GM18520 (cell line): Measurements from ENCODE around the gene SLC6A6.

Experiments
- ATAC-seq: cut with Tn5 transposase; IDR thresholded peaks from one replicate; pipeline ENCODE4 v1.9.1; 2021; ENCODE audit not compliant: unreplicated experiment

Gene SLC6A6

GRCh38 chr3:14481646-14482036, 79.2 kb downstream of the SLC6A6 start:
- ATAC-seq: no peak

GRCh38 chr3:14482271-14482721, 79.9 kb downstream of the SLC6A6 start:
- ATAC-seq: no peak

- no peak for ATAC-seq
These were observed 80.9 kb downstream of the SLC6A6 start for GRCh38 chr3:14483286-14483685.

GRCh38 chr3:14484741-14485140, 82.3 kb downstream of the SLC6A6 start:
- no peak for ATAC-seq

GRCh38 chr3:14485981-14486380, 83.6 kb downstream of the SLC6A6 start:
- ATAC-seq: no peak

- ATAC-seq: no peak
These were observed 84.1 kb downstream of the SLC6A6 start for GRCh38 chr3:14486460-14486859.

- ATAC-seq: no peak
These were observed 84.7 kb downstream of the SLC6A6 start for GRCh38 chr3:14487086-14487485.

GRCh38 chr3:14487821-14488220, 85.4 kb downstream of the SLC6A6 start:
- no peak for ATAC-seq

- no peak for ATAC-seq
These were observed 86.1 kb downstream of the SLC6A6 start for GRCh38 chr3:14488286-14489041.

GRCh38 chr3:14489641-14490040, 87.2 kb downstream of the SLC6A6 start:
- no peak for ATAC-seq

GRCh38 chr3:14490255-14490654, 87.8 kb downstream of the SLC6A6 start:
- ATAC-seq: no peak

GRCh38 chr3:14490831-14491230, 88.4 kb downstream of the SLC6A6 start:
- ATAC-seq: no peak

GRCh38 chr3:14491396-14492190, 89.2 kb downstream of the SLC6A6 start:
- ATAC-seq: no peak

- ATAC-seq: no peak
These were observed 90.8 kb downstream of the SLC6A6 start for GRCh38 chr3:14492948-14493881.

GRCh38 chr3:14494279-14494972, 92.0 kb downstream of the SLC6A6 start:
- ATAC-seq: no peak

GRCh38 chr3:14494973-14495300, 92.5 kb downstream of the SLC6A6 start:
- ATAC-seq: no peak

- no peak for ATAC-seq
These were observed 93.9 kb downstream of the SLC6A6 start for GRCh38 chr3:14496351-14496750.

GRCh38 chr3:14497321-14497720, 94.9 kb downstream of the SLC6A6 start:
- ATAC-seq: no peak

- ATAC-seq: no peak
These were observed 100.1 kb downstream of the SLC6A6 start for GRCh38 chr3:14502472-14502871.

- ATAC-seq: no peak
These were observed 100.8 kb downstream of the SLC6A6 start for GRCh38 chr3:14503033-14503705.
